Activated CD8-positive, alpha-beta memory T cell treated with anti-CD3 and anti-CD28 coated beads, Interleukin-2, amount 50 U/mL, for 24 hours (primary cell): ENCODE data around the gene CHST1.

ENCODE experiments used
- DNase-seq: peaks from one replicate; pipeline ENCODE4 v3.0.0-alpha.2; 2020; ENCODE audit errors: extremely low read depth

Gene CHST1

DNA sequence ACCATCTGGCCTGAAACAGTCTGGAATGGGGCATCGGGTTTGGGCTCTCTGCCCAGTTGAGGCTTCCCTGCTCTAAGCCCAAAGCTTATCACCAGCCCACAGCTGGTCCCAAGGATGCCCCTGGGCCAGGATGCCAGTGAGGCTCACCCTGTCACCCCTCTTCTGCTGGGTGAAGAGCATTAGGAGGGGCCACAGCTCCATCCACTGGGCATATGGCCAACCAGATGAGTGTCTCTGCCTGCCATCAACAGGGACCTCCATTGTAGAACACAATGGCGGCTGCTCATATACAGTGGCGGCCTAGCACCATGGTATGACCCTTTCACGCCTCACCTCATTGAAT, 5.6 kb downstream of the CHST1 start:
- DNase-seq: no peak

DNA sequence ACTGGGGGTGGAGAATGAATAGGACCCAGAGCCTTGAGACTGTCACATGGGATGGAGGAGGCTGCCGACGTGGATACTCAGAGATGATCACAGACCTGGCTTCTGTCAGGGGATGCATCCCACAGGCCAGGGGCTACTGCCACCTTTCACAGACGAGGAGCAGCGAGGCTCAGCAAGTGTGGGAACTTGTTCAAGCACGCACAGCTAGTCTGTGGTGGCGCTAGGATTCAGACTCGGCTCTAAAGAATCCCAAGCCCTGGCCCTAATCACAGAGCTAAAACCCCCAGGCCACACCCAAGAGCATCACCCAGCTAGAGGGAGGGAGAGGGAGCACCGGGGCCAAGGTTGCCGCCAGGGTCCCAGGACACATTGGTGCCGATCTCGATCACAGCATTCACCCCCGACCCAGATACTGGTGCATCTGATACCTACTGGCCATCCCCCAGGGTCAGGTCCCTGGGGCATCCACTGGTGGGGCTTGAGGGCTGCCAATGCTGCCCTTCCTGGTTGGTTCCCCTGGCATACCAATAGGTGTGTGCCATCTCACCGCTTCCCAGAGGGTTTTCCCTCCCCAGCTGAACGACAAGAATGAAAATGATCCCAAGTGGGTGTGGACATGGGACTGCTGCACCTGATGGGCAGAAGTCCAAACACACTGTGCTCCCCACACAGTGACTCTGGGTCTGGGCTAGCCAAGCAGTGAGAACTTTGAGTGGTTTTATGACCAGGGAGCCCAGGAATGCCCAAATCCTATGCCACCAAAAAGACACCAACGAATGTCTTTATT, 6.2 kb downstream of the CHST1 start:
- no peak for DNase-seq

DNA sequence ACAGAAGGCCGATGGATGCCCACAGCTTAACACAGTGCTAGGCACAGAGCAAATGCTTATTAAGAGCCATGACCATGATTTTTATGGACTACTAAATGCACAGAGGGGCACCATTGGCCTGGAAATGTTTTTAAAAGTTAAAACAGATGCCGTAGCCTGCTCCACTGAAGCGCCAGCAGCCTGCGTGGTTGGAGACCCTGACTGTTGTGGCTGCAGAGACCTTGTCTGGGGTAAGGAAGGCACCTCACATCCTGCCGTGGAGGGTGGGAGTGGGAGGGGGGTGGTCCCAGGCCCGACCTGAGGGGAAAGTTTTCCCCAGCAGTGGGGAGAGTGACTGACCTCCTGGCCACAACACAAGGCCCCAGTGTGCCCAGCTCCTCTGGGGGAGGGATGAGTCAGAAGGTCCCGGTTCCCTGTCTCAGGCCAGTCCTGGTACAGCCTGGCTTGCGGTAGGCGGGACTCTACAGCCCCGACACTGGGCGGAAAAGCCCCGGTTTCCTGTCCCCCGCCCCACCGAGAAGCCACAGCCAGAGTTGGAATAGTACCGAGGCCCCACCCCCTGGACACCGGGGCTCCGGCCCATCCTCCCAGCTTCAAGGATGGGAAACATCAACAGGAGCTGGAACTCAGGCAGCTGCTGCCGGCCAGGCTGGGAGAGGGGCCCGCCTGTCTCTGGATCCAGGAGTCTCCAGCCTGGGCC, 7.0 kb downstream of the CHST1 start:
- no peak for DNase-seq

DNA sequence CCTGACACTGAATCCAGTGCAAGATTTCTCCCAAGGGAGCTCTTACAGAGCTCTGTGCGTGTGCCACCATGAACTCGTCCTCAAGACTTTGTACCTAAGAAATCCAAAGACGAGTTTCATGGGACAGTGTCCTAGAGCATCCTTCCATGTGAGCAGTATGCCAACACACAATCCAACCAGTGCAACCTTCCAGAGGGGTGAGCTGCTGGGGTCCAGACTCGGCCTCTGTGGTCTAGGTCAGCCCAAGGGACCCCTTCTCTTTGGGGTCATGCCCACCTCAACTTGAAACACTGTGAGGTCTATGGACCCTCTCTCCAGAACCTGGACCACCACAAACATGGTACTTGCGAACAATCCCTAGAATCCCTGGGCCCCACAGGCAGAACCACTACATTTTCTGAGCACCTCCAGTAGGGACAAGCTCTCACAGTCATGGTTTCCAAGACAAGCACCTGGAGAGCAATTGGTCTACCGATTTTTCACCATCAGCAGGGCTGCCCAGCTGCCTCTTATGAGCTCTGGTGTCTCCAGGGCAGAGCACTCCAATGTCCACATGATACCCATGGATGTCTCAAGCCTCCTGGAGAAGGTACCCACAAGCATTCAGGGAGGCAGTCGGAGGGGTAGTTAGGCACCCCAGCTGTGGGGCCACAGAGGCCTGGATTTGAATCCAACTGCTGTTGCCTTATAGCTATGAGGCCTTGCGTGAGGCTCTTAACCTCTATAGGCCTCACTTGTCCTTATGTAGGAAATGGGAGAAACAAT, 7.7 kb downstream of the CHST1 start:
- DNase-seq: no peak

DNA sequence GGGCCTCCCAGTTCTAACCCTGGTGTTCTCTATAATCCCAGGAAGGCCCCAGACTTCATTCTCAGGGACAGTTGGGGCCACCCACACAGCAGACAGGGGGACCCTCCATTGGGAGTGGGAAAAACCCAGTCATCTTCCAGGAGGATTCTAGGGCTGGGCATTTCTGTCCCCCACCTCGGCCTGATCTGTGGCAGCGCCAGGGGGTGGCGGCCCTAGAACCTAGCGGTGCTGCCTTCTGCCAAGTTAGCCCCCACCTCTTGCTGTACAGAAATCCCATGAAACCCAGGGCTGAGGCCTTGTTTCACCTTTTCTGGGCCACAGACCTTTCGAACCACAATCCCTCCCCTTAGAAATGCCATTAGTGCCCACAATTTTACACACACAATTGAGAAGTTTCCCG, 9.6 kb downstream of the CHST1 start:
- no peak for DNase-seq

DNA sequence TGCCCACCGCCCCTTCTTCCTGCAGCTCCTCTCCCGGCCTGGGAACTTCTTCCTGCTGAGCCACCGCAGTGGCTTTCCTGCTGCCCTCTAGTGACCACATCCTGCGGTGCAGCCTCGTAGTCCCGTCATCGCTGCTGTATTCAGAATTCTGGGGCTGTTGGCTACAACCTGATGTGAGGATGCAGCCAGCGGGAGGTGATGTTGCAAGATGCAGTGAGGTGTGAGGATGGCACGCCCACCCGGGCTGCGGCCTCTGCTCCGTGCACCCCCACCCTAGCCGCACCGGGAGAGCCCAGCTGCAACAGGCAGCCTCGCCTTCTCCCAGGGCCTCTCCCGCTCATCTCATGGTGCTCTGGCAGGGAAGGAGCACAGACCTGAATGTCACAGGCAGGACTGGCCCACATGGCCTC, 10.1 kb downstream of the CHST1 start:
- peak; percentile 12 for DNase-seq

DNA sequence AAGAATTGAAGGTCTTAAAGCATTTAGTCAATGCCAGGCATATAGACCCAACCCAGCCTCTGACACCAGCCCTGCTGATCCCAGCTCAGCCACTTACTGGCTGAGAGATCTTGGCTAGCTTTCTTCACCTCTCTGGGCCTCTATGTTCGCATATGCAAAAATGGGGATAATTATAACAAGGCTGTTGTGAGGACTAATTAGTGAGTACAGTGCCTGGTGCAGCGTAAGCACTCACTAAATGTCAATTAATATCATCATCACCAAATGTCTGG, 10.5 kb downstream of the CHST1 start:
- no peak for DNase-seq

DNA sequence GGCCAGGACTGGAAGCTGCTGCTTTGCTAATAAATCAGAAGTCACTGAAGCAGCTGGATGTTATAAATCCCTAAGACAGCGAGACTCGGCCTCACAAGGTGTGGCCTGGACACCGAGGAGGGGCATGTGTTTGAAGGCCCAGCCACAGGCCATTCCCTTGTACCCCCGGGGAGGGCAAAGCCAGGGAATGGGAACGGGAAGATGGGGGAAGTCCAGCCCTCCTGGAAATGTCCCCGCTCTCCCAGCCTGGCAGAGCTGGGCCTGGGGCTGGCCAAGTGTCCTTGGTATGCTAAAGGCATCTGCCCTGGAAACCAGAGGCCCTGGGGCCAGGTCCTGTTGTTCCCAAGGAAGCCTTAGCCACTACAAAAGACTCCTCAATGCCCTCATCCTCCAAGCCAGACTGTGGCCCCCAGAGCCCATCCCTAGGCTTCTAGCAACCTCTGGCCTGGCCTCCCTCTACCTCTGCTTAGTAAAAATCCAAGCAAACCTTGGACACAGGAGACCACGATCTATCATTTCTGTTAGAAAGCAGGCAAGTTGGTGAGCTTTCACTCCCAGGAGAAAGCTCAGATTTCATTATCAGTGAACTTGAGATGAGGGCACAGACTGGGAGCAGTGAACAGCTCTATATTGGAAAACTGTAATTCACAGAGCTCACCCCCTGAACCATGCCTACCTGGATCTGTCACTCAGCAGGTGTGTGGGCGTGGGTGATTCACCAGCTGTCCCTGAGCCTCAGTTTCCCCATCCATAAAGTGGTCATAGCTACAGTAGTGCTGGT, 11.0 kb downstream of the CHST1 start:
- no peak for DNase-seq

DNA sequence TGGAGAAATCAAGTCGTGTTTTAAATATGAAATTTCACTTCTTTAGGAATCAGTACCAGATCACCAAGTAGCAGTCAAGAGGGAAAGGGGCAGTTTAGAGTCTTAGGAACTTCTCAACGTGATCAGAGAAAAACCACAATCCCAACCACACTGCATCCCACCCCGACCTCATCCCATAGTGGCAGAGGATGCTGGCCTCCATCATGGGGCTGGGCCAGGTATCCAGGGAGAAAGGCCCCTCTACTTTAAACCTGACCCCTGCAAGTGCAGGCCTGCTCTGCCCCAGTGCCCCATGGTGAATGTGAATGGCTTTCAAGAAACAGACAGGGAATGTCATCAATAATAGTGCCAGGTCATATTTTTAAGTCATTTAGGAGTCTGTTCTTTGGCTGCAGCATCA, 12.1 kb downstream of the CHST1 start:
- no peak for DNase-seq

DNA sequence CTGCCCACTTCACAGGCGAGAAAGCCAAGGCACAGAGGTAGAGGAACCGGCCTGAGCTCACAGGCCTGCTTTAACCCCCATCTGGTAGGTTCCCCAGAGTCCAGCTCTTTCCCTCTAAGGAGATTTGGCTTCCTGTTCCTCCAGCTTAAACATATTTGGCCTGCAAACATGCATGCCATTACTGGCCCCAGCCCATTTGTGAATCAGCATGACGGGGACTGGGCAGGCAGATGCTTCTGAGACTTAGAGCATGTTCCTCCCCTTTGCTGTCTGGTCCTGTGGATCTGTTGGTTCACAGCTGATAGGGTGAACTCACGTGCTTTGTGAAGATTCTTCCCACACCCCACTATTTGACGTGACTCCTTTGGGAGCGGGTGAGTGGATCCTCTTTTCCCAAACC, 12.6 kb downstream of the CHST1 start:
- DNase-seq: no peak

DNA sequence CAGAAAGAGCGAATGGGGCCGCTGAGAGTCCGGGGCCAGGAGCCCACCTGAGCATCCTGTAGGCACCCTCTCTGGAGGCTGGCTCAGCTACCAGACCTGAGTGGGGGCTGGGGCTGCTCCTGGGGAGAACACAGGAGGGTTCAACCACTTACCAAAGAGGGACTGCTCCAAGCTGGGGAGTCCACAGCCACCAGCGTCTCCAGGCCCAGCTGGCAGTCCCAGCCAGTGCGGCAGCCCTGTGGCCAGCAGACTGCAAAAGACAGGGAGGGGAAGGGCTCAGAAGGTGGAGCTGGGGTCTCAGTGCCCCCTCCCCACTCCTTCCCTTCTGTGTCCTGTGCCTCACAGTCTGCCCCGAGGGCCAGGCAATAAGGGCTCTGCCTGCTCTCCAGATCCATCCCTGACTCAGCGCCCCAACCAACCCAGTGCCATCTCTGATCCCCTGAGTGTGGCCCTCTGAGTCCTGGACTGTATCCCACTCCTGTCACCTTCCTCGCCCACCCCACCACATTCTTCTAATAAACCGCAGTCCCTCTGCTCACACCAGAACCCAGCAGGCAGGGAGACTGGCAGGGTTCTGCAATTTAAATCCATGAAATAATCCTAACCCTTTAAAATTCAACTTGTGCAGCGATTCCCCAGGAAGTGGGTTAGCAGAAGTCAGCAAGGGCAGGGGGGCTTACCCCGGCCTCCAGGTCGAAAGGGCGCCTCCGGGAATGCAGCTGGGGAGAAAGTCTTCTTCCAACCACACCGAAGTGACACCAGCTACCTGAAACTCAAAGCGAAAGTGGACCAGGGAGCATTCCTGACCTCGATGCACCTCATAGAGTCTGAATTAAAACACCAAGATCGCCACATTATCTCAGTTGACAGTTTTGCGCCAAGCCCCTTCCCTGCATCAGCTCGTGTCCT, 13.3 kb downstream of the CHST1 start:
- no peak for DNase-seq

DNA sequence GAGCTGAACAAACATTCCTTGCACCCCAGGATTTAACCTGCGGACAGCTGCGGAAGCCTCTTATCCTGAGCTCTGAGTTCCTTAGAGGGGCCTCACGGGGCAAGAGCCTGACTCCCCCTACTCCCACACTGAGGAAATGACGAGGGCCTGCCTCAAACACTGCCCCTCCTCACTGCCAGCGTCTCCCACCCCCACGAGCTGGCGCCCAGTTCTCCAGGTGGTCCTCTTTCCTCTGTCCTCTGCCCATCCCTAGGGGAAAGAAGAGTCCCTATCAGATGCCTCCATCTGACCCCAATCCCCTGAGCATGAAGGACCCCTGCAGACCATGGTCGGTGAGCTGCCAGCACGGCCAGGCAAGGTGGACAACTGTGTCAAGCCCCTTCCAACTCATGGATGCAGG, 14.3 kb downstream of the CHST1 start:
- DNase-seq: no peak

DNA sequence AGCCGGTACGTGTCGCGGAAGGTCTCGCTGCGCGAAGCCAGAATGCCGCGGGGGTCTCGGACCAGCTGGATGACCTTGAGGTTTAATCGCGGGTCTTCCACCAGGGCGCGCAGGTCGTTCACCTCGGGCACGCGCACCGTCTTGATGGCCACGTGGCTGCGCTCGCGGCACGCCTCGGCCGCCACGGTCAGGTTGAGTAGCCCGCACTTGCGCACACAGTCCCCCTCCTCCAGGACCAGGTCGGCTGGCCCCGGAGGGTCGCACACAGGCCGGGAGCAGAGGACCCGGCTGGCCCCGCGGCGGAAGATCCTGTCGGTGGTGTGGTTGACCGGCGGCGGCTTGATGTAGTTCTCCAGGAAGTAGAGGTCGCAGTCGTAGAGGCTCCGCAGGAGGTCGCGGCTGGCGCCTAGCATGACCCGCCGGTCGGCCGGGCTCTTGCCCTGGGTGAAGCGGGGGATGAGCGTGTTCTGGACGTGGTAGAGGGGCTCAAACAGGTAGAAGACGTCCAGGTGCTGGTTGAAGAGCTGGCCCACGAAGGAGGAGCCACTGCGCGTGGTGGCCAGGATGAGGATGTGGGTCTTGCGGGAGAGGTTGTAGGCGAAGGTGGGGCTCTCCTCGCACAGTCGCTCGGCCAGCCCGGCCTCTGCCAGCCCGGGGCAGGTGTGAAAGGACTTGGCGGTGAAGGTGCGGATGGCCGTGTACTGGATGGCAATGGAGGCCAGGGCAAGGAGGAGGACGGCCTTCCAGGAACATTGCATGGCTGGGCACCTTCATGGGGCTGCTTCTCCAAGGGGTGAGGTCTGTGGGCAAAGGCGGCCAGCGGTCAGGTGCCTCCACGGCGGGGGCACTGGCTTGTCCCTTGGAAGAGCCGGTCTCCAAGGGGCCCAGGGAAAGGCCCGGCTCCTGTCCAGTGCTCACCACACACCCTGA, 15.0 kb downstream of the CHST1 start:
- no peak for DNase-seq

DNA sequence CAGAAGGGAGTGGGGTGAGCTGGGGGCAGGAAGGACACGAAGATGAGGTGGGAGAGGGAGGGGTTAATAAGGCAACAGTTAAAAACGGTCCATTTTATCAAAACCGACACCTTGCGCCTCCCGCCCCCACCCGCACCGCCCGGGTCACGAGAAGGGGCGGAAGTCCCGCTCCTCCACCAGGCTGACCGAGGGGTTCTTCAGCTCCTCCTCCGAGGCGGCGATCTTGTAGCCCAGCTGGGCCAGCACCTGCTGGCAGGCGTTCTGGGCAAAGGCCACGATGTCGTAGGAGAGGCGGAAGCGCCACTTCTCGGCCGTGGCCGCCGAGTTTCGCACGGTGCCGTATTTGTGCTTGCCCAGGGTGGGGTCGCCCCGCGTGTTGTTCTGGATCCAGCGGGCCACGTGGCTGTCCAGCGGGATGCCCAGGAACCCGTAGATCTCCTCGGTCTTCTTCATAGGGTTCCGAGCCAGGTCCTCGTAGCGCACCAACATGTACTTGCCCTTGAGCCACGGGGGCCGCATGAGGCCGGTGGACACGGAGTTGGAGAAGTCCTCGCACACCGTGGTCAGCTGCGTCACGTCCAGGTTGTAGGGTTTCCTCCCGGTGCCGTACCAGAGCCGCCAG, 15.8 kb downstream of the CHST1 start:
- DNase-seq: no peak

DNA sequence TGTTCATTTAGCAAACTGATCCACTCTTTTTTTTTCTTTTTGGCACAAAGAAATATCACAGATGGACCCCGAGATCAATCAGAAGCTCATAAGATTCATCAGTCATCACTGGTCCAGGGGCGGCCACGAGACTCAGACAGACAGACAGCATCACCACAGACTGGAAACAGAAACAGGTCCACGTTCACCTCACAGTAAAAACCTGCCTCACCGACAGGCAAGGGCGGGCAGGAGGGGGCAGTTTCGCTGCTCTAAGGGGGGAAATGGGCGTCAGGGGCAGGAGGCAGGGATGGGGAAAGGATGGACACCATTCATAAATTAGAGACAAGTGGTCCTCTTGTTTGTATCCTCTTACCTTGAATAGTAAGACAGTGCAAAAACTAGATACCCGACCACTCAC, 16.5 kb downstream of the CHST1 start:
- no peak for DNase-seq

DNA sequence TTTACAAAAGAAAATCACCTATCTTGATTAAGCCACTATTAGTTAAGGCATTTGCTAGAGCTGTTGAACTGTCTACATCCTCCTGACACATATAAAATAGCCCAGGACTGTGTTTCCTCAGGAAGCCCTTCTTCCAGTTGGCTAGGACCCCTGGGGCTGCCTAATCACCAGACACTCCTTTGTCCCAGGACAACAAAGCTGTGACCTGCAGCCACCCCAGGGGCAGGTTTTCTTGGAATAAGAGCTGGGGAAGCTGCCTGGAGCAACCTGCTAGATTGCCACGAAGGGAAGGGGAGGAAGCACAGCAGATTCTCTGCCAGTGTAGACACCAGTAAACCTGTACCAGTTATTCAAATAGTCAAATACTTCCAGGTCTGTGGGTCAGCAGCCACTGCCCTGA, 17.6 kb downstream of the CHST1 start:
- DNase-seq: no peak

DNA sequence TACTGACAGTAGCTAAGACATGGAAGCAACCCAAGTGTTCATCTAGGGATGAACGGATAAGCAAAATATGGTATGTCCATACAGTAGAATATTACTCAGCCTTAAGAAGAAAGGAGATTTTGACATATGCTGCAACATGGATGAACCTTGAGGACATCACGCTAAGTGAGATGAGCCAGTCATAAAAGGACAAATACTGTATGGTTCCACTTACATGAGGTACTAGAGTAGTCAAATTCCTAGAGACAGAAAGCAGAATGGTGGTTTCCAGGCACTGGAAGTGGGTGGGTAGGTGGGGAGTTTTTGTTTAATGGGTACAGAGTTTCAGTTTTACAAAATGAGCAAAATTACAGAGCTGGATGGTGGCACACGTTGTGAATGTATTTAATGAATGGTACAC, 18.1 kb downstream of the CHST1 start:
- DNase-seq: no peak

DNA sequence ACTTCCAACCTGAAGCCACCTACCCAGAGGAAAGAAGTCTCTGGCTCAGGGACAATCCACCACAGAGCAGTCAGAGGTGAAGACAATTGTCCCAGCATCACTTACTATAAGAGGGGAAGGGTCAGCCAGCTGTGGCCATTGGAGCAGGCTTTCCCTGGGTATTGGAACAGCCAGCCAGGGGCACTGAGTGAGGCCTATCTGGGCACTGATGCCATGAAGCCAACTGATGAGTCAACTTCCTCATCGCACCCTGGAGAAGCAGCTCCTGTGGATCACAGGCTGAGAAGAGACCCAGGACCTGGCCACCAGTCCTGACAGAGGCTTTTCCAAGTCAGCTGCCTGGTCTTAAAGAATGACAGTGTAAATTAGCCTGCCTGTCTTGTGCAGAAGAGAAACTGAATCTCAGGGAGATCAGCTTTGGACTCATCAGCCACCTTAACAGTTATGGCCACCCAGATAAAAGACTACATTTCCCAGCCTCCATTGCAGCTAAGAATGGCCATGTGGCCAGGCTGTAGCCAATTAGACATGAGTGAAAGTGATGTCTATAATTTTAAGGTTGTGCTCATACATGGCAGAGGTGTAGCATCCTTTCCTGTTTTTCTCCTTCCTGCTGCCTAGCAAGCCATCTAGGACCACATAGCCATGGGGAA, 19.0 kb downstream of the CHST1 start:
- DNase-seq: no peak
